ENCODE measurements around the gene CCDC28A.
"Not testable (repeated sequence)": the region's sequence is repeated elsewhere in the genome, so short reads cannot be mapped to it uniquely, and the experiment has no call there.

CCDC28A gene

GRCh38 chr6:138773177-138774091, at the start of gene CCDC28A:
CCDC28A (plus strand) TSS chr6:138773769; CDS start chr6:138776121, 2,352 bp downstream.
- DNase-seq, result peak; percentile 96

- DNase-seq, result peak; percentile 27
Measured at GRCh38 chr6:138724015-138724414, 49.6 kb upstream of the CCDC28A start.

- DNase-seq, result no peak
Measured at GRCh38 chr6:138726066-138726756, 47.4 kb upstream of the CCDC28A start.

GRCh38 chr6:138726757-138727097, 46.8 kb upstream of the CCDC28A start:
- DNase-seq, result no peak

GRCh38 chr6:138727182-138727581, 46.4 kb upstream of the CCDC28A start:
- no peak for DNase-seq

- no peak for DNase-seq
Measured at GRCh38 chr6:138728662-138729061, 44.9 kb upstream of the CCDC28A start.

- not testable (repeated sequence) for DNase-seq
Measured at GRCh38 chr6:138730037-138730436, 43.5 kb upstream of the CCDC28A start.

GRCh38 chr6:138734585-138734984, 39.0 kb upstream of the CCDC28A start:
- no peak for DNase-seq

- DNase-seq, result no peak
Measured at GRCh38 chr6:138736640-138737039, 36.9 kb upstream of the CCDC28A start.

- DNase-seq, result no peak
Measured at GRCh38 chr6:138752017-138752416, 21.6 kb upstream of the CCDC28A start.

- DNase-seq, result peak; percentile 7
Measured at GRCh38 chr6:138757136-138757535, 16.4 kb upstream of the CCDC28A start.

- peak; percentile 26 for DNase-seq
Measured at GRCh38 chr6:138765896-138766655, 7.5 kb upstream of the CCDC28A start.

GRCh38 chr6:138769102-138769676, 4.4 kb upstream of the CCDC28A start:
- no peak for DNase-seq

GRCh38 chr6:138772596-138773176, 883 bp upstream of the CCDC28A start:
- no peak for DNase-seq

GRCh38 chr6:138774370-138774769, 801 bp downstream of the CCDC28A start:
- DNase-seq, result no peak

- DNase-seq, result no peak
Measured at GRCh38 chr6:138776659-138777058, 3.1 kb downstream of the CCDC28A start.

GRCh38 chr6:138778331-138778730, 4.8 kb downstream of the CCDC28A start:
- DNase-seq, result no peak

GRCh38 chr6:138782243-138782642, 8.7 kb downstream of the CCDC28A start:
- no peak for DNase-seq

- DNase-seq, result no peak
Measured at GRCh38 chr6:138785079-138785478, 11.5 kb downstream of the CCDC28A start.

GRCh38 chr6:138785980-138786379, 12.4 kb downstream of the CCDC28A start:
- DNase-seq, result no peak

- DNase-seq, result no peak
Measured at GRCh38 chr6:138787138-138787537, 13.6 kb downstream of the CCDC28A start.

- DNase-seq, result peak; percentile 56
Measured at GRCh38 chr6:138795809-138796603, 22.4 kb downstream of the CCDC28A start, which contains the start of gene ECT2L. ECT2L (plus strand) TSS chr6:138796087; CDS start chr6:138813275, 17,188 bp downstream.

All from EL (cell line).